ENCODE data around the gene RELN. TPM values are rescaled to one million over a fixed set of nuclear protein-coding genes. Genes with fewer than 3 reads are reported as not detected.

RELN gene
- total RNA-seq, 1 experiment from 2014 or later, result 0.02 TPM

DNA sequence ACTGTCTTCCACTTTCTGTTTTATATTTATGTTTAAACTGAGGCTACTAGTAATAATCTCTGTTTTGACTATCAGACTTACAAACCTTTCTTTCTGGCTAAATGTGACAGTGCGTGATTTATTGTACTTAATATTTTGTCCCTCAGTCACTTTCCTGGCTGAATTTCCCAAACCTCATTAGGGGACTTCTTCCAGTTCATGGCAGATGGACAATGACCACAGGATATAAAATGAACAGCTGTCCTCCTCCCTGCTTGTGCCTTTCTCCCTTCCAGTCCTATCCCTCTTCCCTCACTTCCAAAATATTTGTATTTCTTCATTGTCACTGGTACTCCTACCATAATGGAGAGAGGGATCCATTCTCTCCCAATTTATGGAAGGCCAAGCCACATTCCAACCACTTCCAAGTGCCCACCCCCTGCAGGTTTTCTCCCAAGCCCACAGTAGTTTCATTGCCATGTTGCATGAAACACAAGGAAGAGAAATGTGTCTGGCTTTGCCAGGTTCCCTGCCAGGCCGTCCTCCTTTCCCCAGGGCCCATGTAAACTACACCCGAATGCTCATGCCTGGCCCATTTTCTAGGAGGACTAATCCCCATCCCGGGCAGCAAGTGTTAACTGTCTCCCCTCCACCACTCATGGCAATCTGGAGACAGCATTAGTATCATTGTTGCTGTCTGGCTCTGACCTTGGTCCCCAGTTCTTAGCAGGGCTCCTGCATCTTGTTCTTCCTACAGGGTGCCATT lies 273.9 kb downstream of the RELN start:
- Histone ChIP-seq H3K27ac (ENCODE audit: insufficient read length, low read depth, low read length) (no peak overlapping the region), H2BK12ac (ENCODE audit: insufficient read length, low read depth, low read length) (no peak overlapping the region), H3K9me3 (ENCODE audit: control insufficient read depth, low read depth, low read length) (no peaks in the 10 kb centered on the region), H4K91ac (ENCODE audit: insufficient read length, low read depth, low read length) (no peak overlapping the region), H2BK5ac (ENCODE audit: insufficient read length, low read length) (no peak overlapping the region), H3K27me3 (ENCODE audit: insufficient read depth, low read length) (no peaks in the 10 kb centered on the region), H3K4me1 (ENCODE audit: insufficient read depth, low read length) (no peaks in the 10 kb centered on the region), H3K4ac (ENCODE audit: low read depth, low read length) (no peak overlapping the region), H2BK20ac (ENCODE audit: low read depth, low read length, poor library complexity, severe bottlenecking) (no peak overlapping the region), H4K8ac (replicated peaks; ENCODE audit: insufficient read length, low read depth, low read length) (no peak overlapping the region), H3K79me2 (ENCODE audit: insufficient read depth, low read length) (no peaks in the 10 kb centered on the region), H3K56ac (ENCODE audit: insufficient read length, low read depth, low read length) (no peak overlapping the region), H2BK120ac (ENCODE audit: low read depth, low read length, poor library complexity, severe bottlenecking) (no peak overlapping the region), H4K5ac (ENCODE audit: insufficient read length, low read depth, low read length) (no peak overlapping the region), H3K23ac (ENCODE audit: insufficient read length, low read depth, low read length) (no peak overlapping the region), H2BK15ac (ENCODE audit: low read depth, low read length) (no peak overlapping the region), H3K4me2 (ENCODE audit: insufficient read depth, insufficient read length, low read length) (no peak overlapping the region), H3K23me2 (ENCODE audit: insufficient read length, low read depth, low read length, poor library complexity, severe bottlenecking) (no peaks in the 10 kb centered on the region), H4K20me1 (ENCODE audit: control insufficient read depth, insufficient read depth, insufficient read length) (no peaks in the 10 kb centered on the region), H3K79me1 (ENCODE audit: insufficient read depth, low read depth, low read length, poor library complexity, severe bottlenecking) (no peaks in the 10 kb centered on the region), H3K9ac (ENCODE audit: extremely low read depth, insufficient read length, low read length) (no peak overlapping the region), H2AFZ (ENCODE audit: low read length) (no peak overlapping the region), H3T11ph (ENCODE audit: low read length) (no peak overlapping the region), H2AK5ac (ENCODE audit: insufficient read length, low read length) (no peak overlapping the region), H3K18ac (ENCODE audit: insufficient read length, low read depth, low read length) (no peak overlapping the region), H3K14ac (ENCODE audit: insufficient read depth, low read length) (0 out of 2 replicates have a peak overlapping the region, but pooled peaks have one; percentile 31)
- H3K27ac Mint-ChIP-seq, result peak overlapping the region in 1 of 3 experiments; percentile 78; a peak in 1 of 7 replicates
- H3K27me3 Mint-ChIP-seq (ENCODE audit: low read depth), result no peaks in the 10 kb centered on the region; the same call in none of the 2 replicates
- H3K9me3 Mint-ChIP-seq, result no peaks in the 10 kb centered on the region
- no peak for DNase-seq
- TF ChIP-seq, protein P1, sequence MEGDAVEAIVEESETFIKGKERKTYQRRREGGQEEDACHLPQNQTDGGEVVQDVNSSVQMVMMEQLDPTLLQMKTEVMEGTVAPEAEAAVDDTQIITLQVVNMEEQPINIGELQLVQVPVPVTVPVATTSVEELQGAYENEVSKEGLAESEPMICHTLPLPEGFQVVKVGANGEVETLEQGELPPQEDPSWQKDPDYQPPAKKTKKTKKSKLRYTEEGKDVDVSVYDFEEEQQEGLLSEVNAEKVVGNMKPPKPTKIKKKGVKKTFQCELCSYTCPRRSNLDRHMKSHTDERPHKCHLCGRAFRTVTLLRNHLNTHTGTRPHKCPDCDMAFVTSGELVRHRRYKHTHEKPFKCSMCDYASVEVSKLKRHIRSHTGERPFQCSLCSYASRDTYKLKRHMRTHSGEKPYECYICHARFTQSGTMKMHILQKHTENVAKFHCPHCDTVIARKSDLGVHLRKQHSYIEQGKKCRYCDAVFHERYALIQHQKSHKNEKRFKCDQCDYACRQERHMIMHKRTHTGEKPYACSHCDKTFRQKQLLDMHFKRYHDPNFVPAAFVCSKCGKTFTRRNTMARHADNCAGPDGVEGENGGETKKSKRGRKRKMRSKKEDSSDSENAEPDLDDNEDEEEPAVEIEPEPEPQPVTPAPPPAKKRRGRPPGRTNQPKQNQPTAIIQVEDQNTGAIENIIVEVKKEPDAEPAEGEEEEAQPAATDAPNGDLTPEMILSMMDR (conservative IDR thresholded peaks at IDR 0.05), result no peak
- no peak overlapping the region for H3K4me3 Mint-ChIP-seq
- no peaks in the 10 kb centered on the region for H3K4me1 Mint-ChIP-seq
- WGBS (ENCODE audit: extremely low coverage, insufficient read length, low lambda C conversion rate), result no CpG with 5 or more reads among the region's 4 CpGs
- H3K36me3 Mint-ChIP-seq (ENCODE audit: insufficient read depth in 1 of 3, low read depth in 3 of 3), result no peaks in the 10 kb centered on the region

Data from H9 (cell line).